GM19372 (cell line): ENCODE data around the gene TIGD1.

Experiments used
- ATAC-seq: cut with Tn5 transposase; IDR thresholded peaks from one replicate; pipeline ENCODE4 v1.9.1; 2021; ENCODE audit warnings: mild to moderate bottlenecking, low read depth, moderate library complexity; ENCODE audit not compliant: unreplicated experiment

Gene TIGD1

GRCh38 chr2:232503809-232504323 is 46.5 kb downstream of the TIGD1 start:
- no peak for ATAC-seq

GRCh38 chr2:232502911-232503808 is 47.2 kb downstream of the TIGD1 start:
- ATAC-seq = no peak

- ATAC-seq = no peak
Measured at GRCh38 chr2:232502511-232502910, 47.8 kb downstream of the TIGD1 start.

GRCh38 chr2:232501794-232502390 is 48.5 kb downstream of the TIGD1 start:
- ATAC-seq = no peak

GRCh38 chr2:232501331-232501771 is 49.0 kb downstream of the TIGD1 start:
- ATAC-seq = no peak

- ATAC-seq = no peak
Measured at GRCh38 chr2:232498452-232498851, 51.9 kb downstream of the TIGD1 start.
